GM23338 (cell line): Measurements from ENCODE around the gene CHST15. TPM values are rescaled to one million over a fixed set of nuclear protein-coding genes. Genes with fewer than 3 reads are reported as not detected.

ENCODE experiments used
- ATAC-seq: fragments of 200-7000 bp; cut with Tn5 transposase; 3 replicates; pipeline ENCODE4 v1.9.1; 2020
- DNase-seq: peaks from one replicate; pipeline ENCODE4 v3.0.0-alpha.2; 2015; ENCODE audit warnings: low spot score
- H2AFZ ChIP-seq: fragments of 200-600 bp; sonication (generic); 2 replicates; pipeline ENCODE4 v1.8.0; 2016; ENCODE audit warnings: antibody characterized with exemption, mild to moderate bottlenecking, moderate library complexity
- H3F3A ChIP-seq: fragments of 200-600 bp; sonication (generic); replicated peaks from 2 replicates; pipeline ENCODE4 v1.8.0; 2017; ENCODE audit warnings: antibody characterized with exemption, mixed run types, low read depth
- H3K27ac ChIP-seq: fragments of 200-600 bp; sonication (generic); 2 replicates; pipeline ENCODE4 v1.6.1; 2016; ENCODE audit warnings: low read depth
- H3K27me3 ChIP-seq: fragments of 200-600 bp; sonication (generic); 2 replicates; pipeline ENCODE4 v1.8.0; 2016; ENCODE audit warnings: mild to moderate bottlenecking, mixed run types, moderate library complexity; ENCODE audit not compliant: insufficient read depth
- H3K36me3 ChIP-seq: fragments of 200-600 bp; sonication (generic); 2 replicates; pipeline ENCODE4 v1.8.0; 2016; ENCODE audit warnings: mild to moderate bottlenecking; ENCODE audit not compliant: insufficient read depth
- H3K4me1 ChIP-seq: fragments of 200-600 bp; sonication (generic); 2 replicates; pipeline ENCODE4 v1.8.0; 2016; ENCODE audit warnings: mild to moderate bottlenecking, moderate library complexity; ENCODE audit not compliant: insufficient read depth
- H3K4me2 ChIP-seq: fragments of 200-600 bp; sonication (generic); 2 replicates; pipeline ENCODE4 v1.7.1; 2017; ENCODE audit warnings: mixed run types
- H3K4me3 ChIP-seq: fragments of 200-600 bp; sonication (generic); 2 replicates; pipeline ENCODE4 v1.6.1; 2016; ENCODE audit warnings: mixed run types
- H3K79me2 ChIP-seq: fragments of 200-600 bp; sonication (generic); replicated peaks from 2 replicates; pipeline ENCODE4 v1.8.0; 2017; ENCODE audit warnings: mild to moderate bottlenecking; ENCODE audit not compliant: insufficient read depth
- H3K9me2 ChIP-seq: fragments of 200-600 bp; sonication (generic); 2 replicates; pipeline ENCODE4 v1.8.0; 2017; ENCODE audit not compliant: insufficient read depth
- H4K20me1 ChIP-seq: fragments of 200-600 bp; sonication (generic); replicated peaks from 2 replicates; pipeline ENCODE4 v1.8.0; 2017; ENCODE audit warnings: mild to moderate bottlenecking; ENCODE audit not compliant: insufficient read depth
- H3K27ac Mint-ChIP-seq: 2 replicates; pipeline ENCODE4 v1.8.0; 2020; ENCODE audit warnings: inconsistent platforms, mild to moderate bottlenecking, moderate library complexity, mixed read lengths
- H3K27me3 Mint-ChIP-seq: 3 replicates; pipeline ENCODE4 v1.8.0; 2022; ENCODE audit warnings: low read depth, mild to moderate bottlenecking, moderate library complexity, mixed read lengths, inconsistent platforms; ENCODE audit not compliant: insufficient read depth, poor library complexity
- H3K36me3 Mint-ChIP-seq: 3 replicates; pipeline ENCODE4 v1.8.0; 2021; ENCODE audit warnings: low read depth, mild to moderate bottlenecking, inconsistent platforms, moderate library complexity, mixed read lengths
- H3K4me1 Mint-ChIP-seq: 3 replicates; pipeline ENCODE4 v1.8.0; 2020; ENCODE audit warnings: mild to moderate bottlenecking, inconsistent platforms, mixed read lengths
- H3K4me3 Mint-ChIP-seq: 3 replicates; pipeline ENCODE4 v1.8.0; 2021; ENCODE audit warnings: moderate library complexity, mild to moderate bottlenecking, inconsistent platforms, mixed read lengths
- H3K9me3 Mint-ChIP-seq: 3 replicates; pipeline ENCODE4 v1.8.0; 2020; ENCODE audit warnings: moderate library complexity, mild to moderate bottlenecking, inconsistent platforms, mixed read lengths
- EZH2 ChIP-seq: fragments of 200-600 bp; sonication (generic); IDR thresholded peaks from one replicate; pipeline ENCODE4 v1.8.0; 2017; ENCODE audit warnings: antibody characterized with exemption, mild to moderate bottlenecking, low read depth; ENCODE audit not compliant: unreplicated experiment
- EZH2phosphoT487 ChIP-seq: fragments of 200-600 bp; sonication (generic); IDR thresholded peaks from one replicate; pipeline ENCODE4 v1.8.1; 2018; ENCODE audit warnings: antibody characterized with exemption; ENCODE audit not compliant: unreplicated experiment
- JUNB ChIP-seq: IDR thresholded peaks from one replicate; pipeline ENCODE4 v1.6.1; 2016; ENCODE audit warnings: antibody characterized with exemption; ENCODE audit not compliant: unreplicated experiment
- NANOG ChIP-seq: IDR thresholded peaks from 2 replicates; pipeline ENCODE4 v1.6.1; 2016; ENCODE audit warnings: antibody characterized with exemption, borderline replicate concordance
- POLR2AphosphoS5 ChIP-seq: IDR thresholded peaks from 2 replicates; pipeline ENCODE4 v1.6.1; 2016; ENCODE audit warnings: antibody characterized with exemption, low read depth
- REST ChIP-seq: IDR thresholded peaks from one replicate; pipeline ENCODE4 v1.6.1; 2018; ENCODE audit warnings: antibody characterized with exemption; ENCODE audit not compliant: unreplicated experiment
- STAT1 ChIP-seq: IDR thresholded peaks from one replicate; pipeline ENCODE4 v1.6.1; 2016; ENCODE audit warnings: antibody characterized with exemption; ENCODE audit not compliant: unreplicated experiment
- ZNF114 ChIP-seq: fragments of 250-450 bp; sonication (Bioruptor Pico); IDR thresholded peaks from 2 replicates; pipeline ENCODE4 v1.5.0; 2020; ENCODE audit warnings: mild to moderate bottlenecking, moderate library complexity
- polyA plus RNA-seq: library from polyadenylated mRNA; unstranded; fragments of >200 nt; fragmentation: Nextera tagmentation; extraction: Ambion mirVana; gene quantifications from 2 replicates; pipeline ENCODE4 v1.2.1, GENCODE V29; 2016
- total RNA-seq: library from RNA; depleted of rRNA; stranded (reverse); fragments of >200 nt; shearing (Covaris generic); gene quantifications from 2 replicates; pipeline ENCODE4 v1.2.3, GENCODE V29; 2014
- TF ChIP-seq, protein P1 (sequence below): fragments of 250-450 bp; sonication (Bioruptor Pico); IDR thresholded peaks from 2 replicates; pipeline ENCODE4 v1.5.0; 2020; ENCODE audit warnings: mild to moderate bottlenecking, moderate library complexity
- TF ChIP-seq, protein P2 (sequence below), 2 experiments: fragments of 200-600 bp in 1 of 2; sonication (generic) in 1 of 2; conservative IDR thresholded peaks; 2 replicates each; pipeline versions ENCODE4 v1.5.1 to v1.6.1; 2016 to 2017; ENCODE audit warnings: antibody characterized with exemption in 2 of 2, low read depth in 2 of 2, mild to moderate bottlenecking in 2 of 2, moderate library complexity in 1 of 2

CHST15 gene
- total and polyA plus RNA-seq, 2 experiments from 2014 or later, result 2.6 to 11.2 TPM

DNA sequence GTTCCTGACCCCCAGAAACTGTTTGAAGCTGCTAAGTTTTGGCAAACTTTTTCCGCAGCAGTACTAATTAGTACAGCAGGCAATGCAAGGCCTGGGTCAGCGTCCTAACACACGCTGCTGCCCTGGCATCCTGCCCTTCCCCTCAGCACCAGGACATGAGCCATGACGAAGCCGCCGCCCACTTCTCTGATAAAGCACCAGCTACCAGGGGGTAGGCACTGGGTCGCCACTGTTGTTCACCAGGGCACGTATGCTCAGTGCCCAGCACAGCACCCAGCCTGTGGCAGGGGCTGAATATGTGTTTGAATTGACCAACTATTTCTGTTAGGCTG is 59.5 kb downstream of the CHST15 start (continued):
- TF ChIP-seq, protein P1, sequence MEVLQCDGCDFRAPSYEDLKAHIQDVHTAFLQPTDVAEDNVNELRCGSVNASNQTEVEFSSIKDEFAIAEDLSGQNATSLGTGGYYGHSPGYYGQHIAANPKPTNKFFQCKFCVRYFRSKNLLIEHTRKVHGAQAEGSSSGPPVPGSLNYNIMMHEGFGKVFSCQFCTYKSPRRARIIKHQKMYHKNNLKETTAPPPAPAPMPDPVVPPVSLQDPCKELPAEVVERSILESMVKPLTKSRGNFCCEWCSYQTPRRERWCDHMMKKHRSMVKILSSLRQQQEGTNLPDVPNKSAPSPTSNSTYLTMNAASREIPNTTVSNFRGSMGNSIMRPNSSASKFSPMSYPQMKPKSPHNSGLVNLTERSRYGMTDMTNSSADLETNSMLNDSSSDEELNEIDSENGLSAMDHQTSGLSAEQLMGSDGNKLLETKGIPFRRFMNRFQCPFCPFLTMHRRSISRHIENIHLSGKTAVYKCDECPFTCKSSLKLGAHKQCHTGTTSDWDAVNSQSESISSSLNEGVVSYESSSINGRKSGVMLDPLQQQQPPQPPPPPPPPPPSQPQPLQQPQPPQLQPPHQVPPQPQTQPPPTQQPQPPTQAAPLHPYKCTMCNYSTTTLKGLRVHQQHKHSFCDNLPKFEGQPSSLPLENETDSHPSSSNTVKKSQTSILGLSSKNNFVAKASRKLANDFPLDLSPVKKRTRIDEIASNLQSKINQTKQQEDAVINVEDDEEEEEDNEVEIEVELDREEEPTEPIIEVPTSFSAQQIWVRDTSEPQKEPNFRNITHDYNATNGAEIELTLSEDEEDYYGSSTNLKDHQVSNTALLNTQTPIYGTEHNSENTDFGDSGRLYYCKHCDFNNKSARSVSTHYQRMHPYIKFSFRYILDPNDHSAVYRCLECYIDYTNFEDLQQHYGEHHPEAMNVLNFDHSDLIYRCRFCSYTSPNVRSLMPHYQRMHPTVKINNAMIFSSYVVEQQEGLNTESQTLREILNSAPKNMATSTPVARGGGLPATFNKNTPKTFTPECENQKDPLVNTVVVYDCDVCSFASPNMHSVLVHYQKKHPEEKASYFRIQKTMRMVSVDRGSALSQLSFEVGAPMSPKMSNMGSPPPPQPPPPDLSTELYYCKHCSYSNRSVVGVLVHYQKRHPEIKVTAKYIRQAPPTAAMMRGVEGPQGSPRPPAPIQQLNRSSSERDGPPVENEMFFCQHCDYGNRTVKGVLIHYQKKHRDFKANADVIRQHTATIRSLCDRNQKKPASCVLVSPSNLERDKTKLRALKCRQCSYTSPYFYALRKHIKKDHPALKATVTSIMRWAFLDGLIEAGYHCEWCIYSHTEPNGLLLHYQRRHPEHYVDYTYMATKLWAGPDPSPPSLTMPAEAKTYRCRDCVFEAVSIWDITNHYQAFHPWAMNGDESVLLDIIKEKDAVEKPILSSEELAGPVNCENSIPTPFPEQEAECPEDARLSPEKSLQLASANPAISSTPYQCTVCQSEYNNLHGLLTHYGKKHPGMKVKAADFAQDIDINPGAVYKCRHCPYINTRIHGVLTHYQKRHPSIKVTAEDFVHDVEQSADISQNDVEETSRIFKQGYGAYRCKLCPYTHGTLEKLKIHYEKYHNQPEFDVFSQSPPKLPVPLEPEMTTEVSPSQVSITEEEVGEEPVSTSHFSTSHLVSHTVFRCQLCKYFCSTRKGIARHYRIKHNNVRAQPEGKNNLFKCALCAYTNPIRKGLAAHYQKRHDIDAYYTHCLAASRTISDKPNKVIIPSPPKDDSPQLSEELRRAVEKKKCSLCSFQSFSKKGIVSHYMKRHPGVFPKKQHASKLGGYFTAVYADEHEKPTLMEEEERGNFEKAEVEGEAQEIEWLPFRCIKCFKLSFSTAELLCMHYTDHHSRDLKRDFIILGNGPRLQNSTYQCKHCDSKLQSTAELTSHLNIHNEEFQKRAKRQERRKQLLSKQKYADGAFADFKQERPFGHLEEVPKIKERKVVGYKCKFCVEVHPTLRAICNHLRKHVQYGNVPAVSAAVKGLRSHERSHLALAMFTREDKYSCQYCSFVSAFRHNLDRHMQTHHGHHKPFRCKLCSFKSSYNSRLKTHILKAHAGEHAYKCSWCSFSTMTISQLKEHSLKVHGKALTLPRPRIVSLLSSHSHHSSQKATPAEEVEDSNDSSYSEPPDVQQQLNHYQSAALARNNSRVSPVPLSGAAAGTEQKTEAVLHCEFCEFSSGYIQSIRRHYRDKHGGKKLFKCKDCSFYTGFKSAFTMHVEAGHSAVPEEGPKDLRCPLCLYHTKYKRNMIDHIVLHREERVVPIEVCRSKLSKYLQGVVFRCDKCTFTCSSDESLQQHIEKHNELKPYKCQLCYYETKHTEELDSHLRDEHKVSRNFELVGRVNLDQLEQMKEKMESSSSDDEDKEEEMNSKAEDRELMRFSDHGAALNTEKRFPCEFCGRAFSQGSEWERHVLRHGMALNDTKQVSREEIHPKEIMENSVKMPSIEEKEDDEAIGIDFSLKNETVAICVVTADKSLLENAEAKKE (CRISPR knock-in tag), result no peak
- no peak for TF ChIP-seq POLR2AphosphoS5
- TF ChIP-seq, protein P2, sequence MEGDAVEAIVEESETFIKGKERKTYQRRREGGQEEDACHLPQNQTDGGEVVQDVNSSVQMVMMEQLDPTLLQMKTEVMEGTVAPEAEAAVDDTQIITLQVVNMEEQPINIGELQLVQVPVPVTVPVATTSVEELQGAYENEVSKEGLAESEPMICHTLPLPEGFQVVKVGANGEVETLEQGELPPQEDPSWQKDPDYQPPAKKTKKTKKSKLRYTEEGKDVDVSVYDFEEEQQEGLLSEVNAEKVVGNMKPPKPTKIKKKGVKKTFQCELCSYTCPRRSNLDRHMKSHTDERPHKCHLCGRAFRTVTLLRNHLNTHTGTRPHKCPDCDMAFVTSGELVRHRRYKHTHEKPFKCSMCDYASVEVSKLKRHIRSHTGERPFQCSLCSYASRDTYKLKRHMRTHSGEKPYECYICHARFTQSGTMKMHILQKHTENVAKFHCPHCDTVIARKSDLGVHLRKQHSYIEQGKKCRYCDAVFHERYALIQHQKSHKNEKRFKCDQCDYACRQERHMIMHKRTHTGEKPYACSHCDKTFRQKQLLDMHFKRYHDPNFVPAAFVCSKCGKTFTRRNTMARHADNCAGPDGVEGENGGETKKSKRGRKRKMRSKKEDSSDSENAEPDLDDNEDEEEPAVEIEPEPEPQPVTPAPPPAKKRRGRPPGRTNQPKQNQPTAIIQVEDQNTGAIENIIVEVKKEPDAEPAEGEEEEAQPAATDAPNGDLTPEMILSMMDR (conservative IDR thresholded peaks at IDR 0.05; ENCODE audit: low read depth in 2 of 2), result no peak
- TF ChIP-seq EZH2phosphoT487, result no peak

- peaks cover 5% of the 10 kb centered on the region for H3K27me3 Mint-ChIP-seq
- DNase-seq (no peak), ATAC-seq (peak; percentile 44)
- H3K4me3 Mint-ChIP-seq, result no peak overlapping the region
- H4K20me1 ChIP-seq, result no peaks in the 10 kb centered on the region
- no peaks in the 10 kb centered on the region; the same call in 2 of the 3 replicates for H3K9me3 Mint-ChIP-seq
- no peak overlapping the region for H2AFZ ChIP-seq
- peaks cover 21% of the 10 kb centered on the region for H3K4me1 ChIP-seq
- H3K4me3 ChIP-seq, result no peak overlapping the region
- H3K27ac ChIP-seq, result no peak overlapping the region
- H3K4me2 ChIP-seq, result peak overlapping the region; percentile 10; the same call in 1 of the 2 replicates
- no peaks in the 10 kb centered on the region for H3K9me2 ChIP-seq
- H3K4me1 Mint-ChIP-seq, result peaks cover 28% of the 10 kb centered on the region
- no peaks in the 10 kb centered on the region for H3K79me2 ChIP-seq
- H3K36me3 Mint-ChIP-seq, result peaks cover 4% of the 10 kb centered on the region; the same call in 2 of the 3 replicates
- peak overlapping the region; percentile 68 for H3K27ac Mint-ChIP-seq
- H3K27me3 ChIP-seq, result no peaks in the 10 kb centered on the region
- H3F3A ChIP-seq, result no peaks in the 10 kb centered on the region
- no peaks in the 10 kb centered on the region for H3K36me3 ChIP-seq
- no peak for TF ChIP-seq ZNF114
- no peak for TF ChIP-seq NANOG
- no peak for TF ChIP-seq STAT1
- TF ChIP-seq JUNB, result no peak
- TF ChIP-seq REST, result no peak
- TF ChIP-seq EZH2, result no peak
- TF ChIP-seq, protein P2 (conservative IDR thresholded peaks at IDR 0.05; ENCODE audit: low read depth in 2 of 2), result no peak
Measured at GRCh38 chr10:124032971-124033886, 60.2 kb downstream of the CHST15 start.
